WTC11 (cell line): ENCODE results near the gene LAMB4. TPM values are rescaled to one million over a fixed set of nuclear protein-coding genes. Genes with fewer than 3 reads are reported as not detected.

ENCODE experiments used
- ATAC-seq: fragments of 200-7000 bp; cut with Tn5 transposase; 2 replicates; pipeline ENCODE4 v1.10.0; 2021; ENCODE audit warnings: mild to moderate bottlenecking, moderate library complexity
- CTCF ChIA-PET: fragments of 300-600 bp; sonication (Branson Sonifier 250); formaldehyde crosslinking; loops from one replicate; lab custom pipeline; 2021; ENCODE audit warnings: antibody characterized with exemption; lab: Charles Lee
- POLR2A ChIA-PET: fragments of 350-600 bp; sonication (Branson Sonifier 250); formaldehyde crosslinking; loops from one replicate; lab custom pipeline; 2021; ENCODE audit warnings: antibody characterized with exemption; lab: Charles Lee
- DNase-seq: peaks from one replicate; pipeline ENCODE4 v3.0.0; 2021; ENCODE audit warnings: low spot score
- H3K27ac Mint-ChIP-seq: 2 replicates; pipeline ENCODE4 v1.8.0; 2021; ENCODE audit warnings: mixed read lengths
- H3K27me3 Mint-ChIP-seq: 2 replicates; pipeline ENCODE4 v1.8.0; 2021; ENCODE audit warnings: low read depth, mild to moderate bottlenecking, moderate library complexity, mixed read lengths
- H3K36me3 Mint-ChIP-seq: 2 replicates; pipeline ENCODE4 v1.8.0; 2021; ENCODE audit warnings: mixed read lengths
- H3K4me1 Mint-ChIP-seq: 2 replicates; pipeline ENCODE4 v1.8.0; 2022; ENCODE audit warnings: mixed read lengths
- H3K4me3 Mint-ChIP-seq: 2 replicates; pipeline ENCODE4 v1.8.0; 2021; ENCODE audit warnings: mild to moderate bottlenecking, moderate library complexity, mixed read lengths
- H3K9me3 Mint-ChIP-seq: 2 replicates; pipeline ENCODE4 v1.8.0; 2021; ENCODE audit warnings: mixed read lengths
- ATF1 ChIP-seq: sonication (generic); formaldehyde crosslinking; IDR thresholded peaks from 2 replicates; pipeline ENCODE4 v1.8.1; 2023; ENCODE audit warnings: mild to moderate bottlenecking, moderate library complexity, missing genetic modification reagents
- ESRRA ChIP-seq: sonication (generic); formaldehyde crosslinking; IDR thresholded peaks from 2 replicates; pipeline ENCODE4 v1.8.1; 2022; ENCODE audit warnings: mild to moderate bottlenecking, missing genetic modification reagents, borderline replicate concordance
- FOXJ3 ChIP-seq: sonication (generic); formaldehyde crosslinking; IDR thresholded peaks from 2 replicates; pipeline ENCODE4 v1.9.0; 2021; ENCODE audit warnings: missing genetic modification reagents, mild to moderate bottlenecking, borderline replicate concordance
- FOXP4 ChIP-seq: sonication (generic); formaldehyde crosslinking; IDR thresholded peaks from 2 replicates; pipeline ENCODE4 v1.8.0; 2022; ENCODE audit warnings: mild to moderate bottlenecking, missing genetic modification reagents
- GRHL2 ChIP-seq: fragments of 250-450 bp; sonication (Bioruptor Pico); IDR thresholded peaks from 2 replicates; pipeline ENCODE4 v1.8.0; 2022; ENCODE audit warnings: mild to moderate bottlenecking, moderate library complexity; ENCODE audit not compliant: insufficient replicate concordance, severe bottlenecking
- MXD4 ChIP-seq: fragments of 250-450 bp; sonication (Bioruptor Pico); IDR thresholded peaks from 2 replicates; pipeline ENCODE4 v1.8.0; 2021; ENCODE audit warnings: mild to moderate bottlenecking, moderate library complexity, borderline replicate concordance
- MYBL2 ChIP-seq: sonication (generic); formaldehyde crosslinking; IDR thresholded peaks from 2 replicates; pipeline ENCODE4 v1.8.1; 2023; ENCODE audit warnings: mild to moderate bottlenecking, moderate library complexity, missing genetic modification reagents
- NR2C2 ChIP-seq: sonication (generic); formaldehyde crosslinking; IDR thresholded peaks from 2 replicates; pipeline ENCODE4 v1.8.0; 2022; ENCODE audit warnings: mild to moderate bottlenecking, missing genetic modification reagents
- NR3C1 ChIP-seq: sonication (generic); formaldehyde crosslinking; conservative IDR thresholded peaks from 2 replicates; pipeline ENCODE4 v1.8.1; 2023; ENCODE audit warnings: low read depth, mild to moderate bottlenecking, missing genetic modification reagents
- SOX15 ChIP-seq: fragments of 250-450 bp; sonication (Bioruptor Pico); IDR thresholded peaks from 2 replicates; pipeline ENCODE4 v1.9.0; 2021; ENCODE audit warnings: mild to moderate bottlenecking
- SP1 ChIP-seq: sonication (generic); formaldehyde crosslinking; conservative IDR thresholded peaks from 2 replicates; pipeline ENCODE4 v1.8.1; 2022; ENCODE audit warnings: missing genetic modification reagents
- ZBTB21 ChIP-seq: sonication (generic); formaldehyde crosslinking; IDR thresholded peaks from 2 replicates; pipeline ENCODE4 v1.8.1; 2023; ENCODE audit warnings: mild to moderate bottlenecking, missing genetic modification reagents, borderline replicate concordance
- ZBTB43 ChIP-seq: sonication (generic); formaldehyde crosslinking; IDR thresholded peaks from 2 replicates; pipeline ENCODE4 v1.8.1; 2023; ENCODE audit warnings: mild to moderate bottlenecking, missing genetic modification reagents
- total RNA-seq: library from RNA; stranded (reverse); gene quantifications from 3 replicates; pipeline ENCODE4 v1.2.3, GENCODE V29; 2021
- TF ChIP-seq, protein P1 (sequence below): fragments of 200-600 bp; IDR thresholded peaks from 2 replicates; pipeline ENCODE4 v1.8.0; 2022; ENCODE audit warnings: antibody characterized with exemption
- TF ChIP-seq, protein P2 (sequence below): sonication (generic); formaldehyde crosslinking; IDR thresholded peaks from 2 replicates; pipeline ENCODE4 v1.8.0; 2022; ENCODE audit warnings: mild to moderate bottlenecking, missing genetic modification reagents
- TF ChIP-seq, protein P3 (sequence below): sonication (generic); formaldehyde crosslinking; IDR thresholded peaks from 2 replicates; pipeline ENCODE4 v1.8.1; 2022; ENCODE audit warnings: low read depth, missing genetic modification reagents, borderline replicate concordance
- TF ChIP-seq, protein P4 (sequence below): sonication (generic); formaldehyde crosslinking; IDR thresholded peaks from 2 replicates; pipeline ENCODE4 v1.8.0; 2022; ENCODE audit warnings: missing genetic modification reagents
- TF ChIP-seq, protein P5 (sequence below): sonication (generic); formaldehyde crosslinking; IDR thresholded peaks from 2 replicates; pipeline ENCODE4 v1.8.1; 2023; ENCODE audit warnings: mild to moderate bottlenecking, moderate library complexity, missing genetic modification reagents
- TF ChIP-seq, protein P6 (sequence below): sonication (generic); formaldehyde crosslinking; IDR thresholded peaks from 2 replicates; pipeline ENCODE4 v1.8.1; 2022; ENCODE audit warnings: missing genetic modification reagents, borderline replicate concordance
- TF ChIP-seq, protein P7 (sequence below): sonication (generic); formaldehyde crosslinking; IDR thresholded peaks from 2 replicates; pipeline ENCODE4 v1.8.0; 2022; ENCODE audit warnings: mild to moderate bottlenecking, missing genetic modification reagents

The LAMB4 gene
- total RNA-seq, 1 experiment from 2014 or later: not detected

- TF ChIP-seq, protein P1, sequence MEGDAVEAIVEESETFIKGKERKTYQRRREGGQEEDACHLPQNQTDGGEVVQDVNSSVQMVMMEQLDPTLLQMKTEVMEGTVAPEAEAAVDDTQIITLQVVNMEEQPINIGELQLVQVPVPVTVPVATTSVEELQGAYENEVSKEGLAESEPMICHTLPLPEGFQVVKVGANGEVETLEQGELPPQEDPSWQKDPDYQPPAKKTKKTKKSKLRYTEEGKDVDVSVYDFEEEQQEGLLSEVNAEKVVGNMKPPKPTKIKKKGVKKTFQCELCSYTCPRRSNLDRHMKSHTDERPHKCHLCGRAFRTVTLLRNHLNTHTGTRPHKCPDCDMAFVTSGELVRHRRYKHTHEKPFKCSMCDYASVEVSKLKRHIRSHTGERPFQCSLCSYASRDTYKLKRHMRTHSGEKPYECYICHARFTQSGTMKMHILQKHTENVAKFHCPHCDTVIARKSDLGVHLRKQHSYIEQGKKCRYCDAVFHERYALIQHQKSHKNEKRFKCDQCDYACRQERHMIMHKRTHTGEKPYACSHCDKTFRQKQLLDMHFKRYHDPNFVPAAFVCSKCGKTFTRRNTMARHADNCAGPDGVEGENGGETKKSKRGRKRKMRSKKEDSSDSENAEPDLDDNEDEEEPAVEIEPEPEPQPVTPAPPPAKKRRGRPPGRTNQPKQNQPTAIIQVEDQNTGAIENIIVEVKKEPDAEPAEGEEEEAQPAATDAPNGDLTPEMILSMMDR: no peak
- TF ChIP-seq, protein P2, sequence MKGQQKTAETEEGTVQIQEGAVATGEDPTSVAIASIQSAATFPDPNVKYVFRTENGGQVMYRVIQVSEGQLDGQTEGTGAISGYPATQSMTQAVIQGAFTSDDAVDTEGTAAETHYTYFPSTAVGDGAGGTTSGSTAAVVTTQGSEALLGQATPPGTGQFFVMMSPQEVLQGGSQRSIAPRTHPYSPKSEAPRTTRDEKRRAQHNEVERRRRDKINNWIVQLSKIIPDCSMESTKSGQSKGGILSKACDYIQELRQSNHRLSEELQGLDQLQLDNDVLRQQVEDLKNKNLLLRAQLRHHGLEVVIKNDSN (CRISPR knock-in tag): no peak
- TF ChIP-seq FOXJ3 (CRISPR knock-in tag): no peak
- TF ChIP-seq, protein P3, sequence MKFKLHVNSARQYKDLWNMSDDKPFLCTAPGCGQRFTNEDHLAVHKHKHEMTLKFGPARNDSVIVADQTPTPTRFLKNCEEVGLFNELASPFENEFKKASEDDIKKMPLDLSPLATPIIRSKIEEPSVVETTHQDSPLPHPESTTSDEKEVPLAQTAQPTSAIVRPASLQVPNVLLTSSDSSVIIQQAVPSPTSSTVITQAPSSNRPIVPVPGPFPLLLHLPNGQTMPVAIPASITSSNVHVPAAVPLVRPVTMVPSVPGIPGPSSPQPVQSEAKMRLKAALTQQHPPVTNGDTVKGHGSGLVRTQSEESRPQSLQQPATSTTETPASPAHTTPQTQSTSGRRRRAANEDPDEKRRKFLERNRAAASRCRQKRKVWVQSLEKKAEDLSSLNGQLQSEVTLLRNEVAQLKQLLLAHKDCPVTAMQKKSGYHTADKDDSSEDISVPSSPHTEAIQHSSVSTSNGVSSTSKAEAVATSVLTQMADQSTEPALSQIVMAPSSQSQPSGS (CRISPR knock-in tag): no peak
These were observed 39.2 kb downstream of the LAMB4 start (continued) for GRCh38 chr7:108090791-108091460.

DNA sequence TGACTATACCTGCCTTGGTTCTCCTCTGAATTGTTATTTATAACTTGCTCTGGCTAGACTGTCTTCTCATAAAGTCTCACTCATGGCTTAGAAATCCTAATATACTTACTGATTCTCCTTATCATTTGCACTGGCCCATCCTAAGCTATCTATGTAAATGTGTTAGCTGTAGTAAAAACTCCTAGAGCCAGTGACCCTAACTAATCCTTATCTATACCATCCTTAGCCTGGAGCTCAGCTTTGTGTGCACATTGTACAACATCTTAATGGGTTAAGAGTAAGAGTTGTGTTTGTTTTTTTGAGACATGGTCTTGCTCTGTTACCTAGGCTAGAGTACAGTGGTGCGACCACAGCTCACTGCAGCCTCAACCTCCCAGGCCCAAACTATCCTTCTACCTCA lies 40.8 kb downstream of the LAMB4 start:
- no peaks in the 10 kb centered on the region for H3K4me1 Mint-ChIP-seq
- H3K27me3 Mint-ChIP-seq: no peaks in the 10 kb centered on the region
- TF ChIP-seq, protein P4, sequence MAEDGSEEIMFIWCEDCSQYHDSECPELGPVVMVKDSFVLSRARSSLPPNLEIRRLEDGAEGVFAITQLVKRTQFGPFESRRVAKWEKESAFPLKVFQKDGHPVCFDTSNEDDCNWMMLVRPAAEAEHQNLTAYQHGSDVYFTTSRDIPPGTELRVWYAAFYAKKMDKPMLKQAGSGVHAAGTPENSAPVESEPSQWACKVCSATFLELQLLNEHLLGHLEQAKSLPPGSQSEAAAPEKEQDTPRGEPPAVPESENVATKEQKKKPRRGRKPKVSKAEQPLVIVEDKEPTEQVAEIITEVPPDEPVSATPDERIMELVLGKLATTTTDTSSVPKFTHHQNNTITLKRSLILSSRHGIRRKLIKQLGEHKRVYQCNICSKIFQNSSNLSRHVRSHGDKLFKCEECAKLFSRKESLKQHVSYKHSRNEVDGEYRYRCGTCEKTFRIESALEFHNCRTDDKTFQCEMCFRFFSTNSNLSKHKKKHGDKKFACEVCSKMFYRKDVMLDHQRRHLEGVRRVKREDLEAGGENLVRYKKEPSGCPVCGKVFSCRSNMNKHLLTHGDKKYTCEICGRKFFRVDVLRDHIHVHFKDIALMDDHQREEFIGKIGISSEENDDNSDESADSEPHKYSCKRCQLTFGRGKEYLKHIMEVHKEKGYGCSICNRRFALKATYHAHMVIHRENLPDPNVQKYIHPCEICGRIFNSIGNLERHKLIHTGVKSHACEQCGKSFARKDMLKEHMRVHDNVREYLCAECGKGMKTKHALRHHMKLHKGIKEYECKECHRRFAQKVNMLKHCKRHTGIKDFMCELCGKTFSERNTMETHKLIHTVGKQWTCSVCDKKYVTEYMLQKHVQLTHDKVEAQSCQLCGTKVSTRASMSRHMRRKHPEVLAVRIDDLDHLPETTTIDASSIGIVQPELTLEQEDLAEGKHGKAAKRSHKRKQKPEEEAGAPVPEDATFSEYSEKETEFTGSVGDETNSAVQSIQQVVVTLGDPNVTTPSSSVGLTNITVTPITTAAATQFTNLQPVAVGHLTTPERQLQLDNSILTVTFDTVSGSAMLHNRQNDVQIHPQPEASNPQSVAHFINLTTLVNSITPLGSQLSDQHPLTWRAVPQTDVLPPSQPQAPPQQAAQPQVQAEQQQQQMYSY (CRISPR knock-in tag): no peak
- TF ChIP-seq, protein P5, sequence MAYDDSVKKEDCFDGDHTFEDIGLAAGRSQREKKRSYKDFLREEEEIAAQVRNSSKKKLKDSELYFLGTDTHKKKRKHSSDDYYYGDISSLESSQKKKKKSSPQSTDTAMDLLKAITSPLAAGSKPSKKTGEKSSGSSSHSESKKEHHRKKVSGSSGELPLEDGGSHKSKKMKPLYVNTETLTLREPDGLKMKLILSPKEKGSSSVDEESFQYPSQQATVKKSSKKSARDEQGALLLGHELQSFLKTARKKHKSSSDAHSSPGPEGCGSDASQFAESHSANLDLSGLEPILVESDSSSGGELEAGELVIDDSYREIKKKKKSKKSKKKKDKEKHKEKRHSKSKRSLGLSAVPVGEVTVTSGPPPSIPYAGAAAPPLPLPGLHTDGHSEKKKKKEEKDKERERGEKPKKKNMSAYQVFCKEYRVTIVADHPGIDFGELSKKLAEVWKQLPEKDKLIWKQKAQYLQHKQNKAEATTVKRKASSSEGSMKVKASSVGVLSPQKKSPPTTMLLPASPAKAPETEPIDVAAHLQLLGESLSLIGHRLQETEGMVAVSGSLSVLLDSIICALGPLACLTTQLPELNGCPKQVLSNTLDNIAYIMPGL (CRISPR knock-in tag): no peak
- TF ChIP-seq NR2C2 (CRISPR knock-in tag) (no peak), MXD4 (no peak), GRHL2 (CRISPR knock-in tag) (no peak), SP1 (CRISPR knock-in tag) (no peak), FOXP4 (CRISPR knock-in tag) (no peak), SOX15 (no peak), ESRRA (CRISPR knock-in tag) (no peak), ZBTB21 (CRISPR knock-in tag) (no peak), NR3C1 (CRISPR knock-in tag) (no peak), ATF1 (CRISPR knock-in tag) (no peak), MYBL2 (CRISPR knock-in tag) (no peak), ZBTB43 (CRISPR knock-in tag) (no peak)
- TF ChIP-seq, protein P6, sequence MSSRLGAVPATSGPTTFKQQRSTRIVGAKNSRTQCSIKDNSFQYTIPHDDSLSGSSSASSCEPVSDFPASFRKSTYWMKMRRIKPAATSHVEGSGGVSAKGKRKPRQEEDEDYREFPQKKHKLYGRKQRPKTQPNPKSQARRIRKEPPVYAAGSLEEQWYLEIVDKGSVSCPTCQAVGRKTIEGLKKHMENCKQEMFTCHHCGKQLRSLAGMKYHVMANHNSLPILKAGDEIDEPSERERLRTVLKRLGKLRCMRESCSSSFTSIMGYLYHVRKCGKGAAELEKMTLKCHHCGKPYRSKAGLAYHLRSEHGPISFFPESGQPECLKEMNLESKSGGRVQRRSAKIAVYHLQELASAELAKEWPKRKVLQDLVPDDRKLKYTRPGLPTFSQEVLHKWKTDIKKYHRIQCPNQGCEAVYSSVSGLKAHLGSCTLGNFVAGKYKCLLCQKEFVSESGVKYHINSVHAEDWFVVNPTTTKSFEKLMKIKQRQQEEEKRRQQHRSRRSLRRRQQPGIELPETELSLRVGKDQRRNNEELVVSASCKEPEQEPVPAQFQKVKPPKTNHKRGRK (CRISPR knock-in tag): no peak
- TF ChIP-seq, protein P7, sequence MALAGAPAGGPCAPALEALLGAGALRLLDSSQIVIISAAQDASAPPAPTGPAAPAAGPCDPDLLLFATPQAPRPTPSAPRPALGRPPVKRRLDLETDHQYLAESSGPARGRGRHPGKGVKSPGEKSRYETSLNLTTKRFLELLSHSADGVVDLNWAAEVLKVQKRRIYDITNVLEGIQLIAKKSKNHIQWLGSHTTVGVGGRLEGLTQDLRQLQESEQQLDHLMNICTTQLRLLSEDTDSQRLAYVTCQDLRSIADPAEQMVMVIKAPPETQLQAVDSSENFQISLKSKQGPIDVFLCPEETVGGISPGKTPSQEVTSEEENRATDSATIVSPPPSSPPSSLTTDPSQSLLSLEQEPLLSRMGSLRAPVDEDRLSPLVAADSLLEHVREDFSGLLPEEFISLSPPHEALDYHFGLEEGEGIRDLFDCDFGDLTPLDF: no peak

More for the DNA sequence above, 40.8 kb downstream of the LAMB4 start:
- Mint-ChIP-seq H3K36me3 (no peaks in the 10 kb centered on the region), H3K9me3 (no peaks in the 10 kb centered on the region), H3K4me3 (no peak overlapping the region), H3K27ac (no peak overlapping the region)
- CTCF ChIA-PET: no interaction called here
- POLR2A ChIA-PET: no interaction called here
- ATAC-seq (no peak), DNase-seq (no peak)
